GM12891 (cell line): ENCODE results near the gene TASP1.

Experiments
- POLR2A ChIP-seq: IDR thresholded peaks from 2 replicates; pipeline ENCODE4 v1.6.1; 2011; ENCODE audit warnings: low read depth, low read length, control low read depth
- POLR2AphosphoS5 ChIP-seq: IDR thresholded peaks from 2 replicates; pipeline ENCODE4 v1.6.1; 2011; ENCODE audit warnings: low read depth, low read length, control low read depth
- SPI1 ChIP-seq: IDR thresholded peaks from 2 replicates; pipeline ENCODE4 v1.6.1; 2011; ENCODE audit warnings: low read depth, low read length, control low read depth
- TAF1 ChIP-seq: IDR thresholded peaks from 2 replicates; pipeline ENCODE4 v1.6.1; 2011; ENCODE audit warnings: low read depth, low read length, control low read depth

DNA sequence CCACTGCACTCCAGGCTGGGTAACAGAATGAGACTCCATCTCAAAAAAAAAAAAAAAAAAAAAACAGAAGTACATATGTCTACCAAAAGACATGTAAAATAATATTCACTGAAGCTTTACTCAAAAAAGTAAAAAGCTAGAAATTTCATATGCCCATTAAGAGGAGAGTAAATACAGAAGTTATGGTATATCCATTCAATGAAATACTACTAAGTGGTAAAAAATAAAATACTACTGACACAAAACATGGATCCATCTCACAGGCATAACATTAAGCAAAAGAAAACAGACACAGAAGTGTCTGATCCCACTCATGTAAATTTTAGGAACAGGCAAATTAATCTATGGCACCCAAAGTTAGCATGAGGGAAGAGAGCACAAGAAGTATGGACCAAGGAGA lies 52.6 kb downstream of the TASP1 start:
- TF ChIP-seq POLR2A (no peak), TAF1 (no peak), SPI1 (no peak), POLR2AphosphoS5 (no peak)
